WTC11 (cell line): ENCODE data around the gene EXOC3L4. TPM values are rescaled to one million over a fixed set of nuclear protein-coding genes. Genes with fewer than 3 reads are reported as not detected.

Experiments used
- ATAC-seq: fragments of 200-7000 bp; cut with Tn5 transposase; 2 replicates; pipeline ENCODE4 v1.10.0; 2021; ENCODE audit warnings: mild to moderate bottlenecking, moderate library complexity
- CTCF ChIA-PET: fragments of 300-600 bp; sonication (Branson Sonifier 250); formaldehyde crosslinking; loops from one replicate; lab custom pipeline; 2021; ENCODE audit warnings: antibody characterized with exemption; lab: Charles Lee
- POLR2A ChIA-PET: fragments of 350-600 bp; sonication (Branson Sonifier 250); formaldehyde crosslinking; loops from one replicate; lab custom pipeline; 2021; ENCODE audit warnings: antibody characterized with exemption; lab: Charles Lee
- DNase-seq: peaks from one replicate; pipeline ENCODE4 v3.0.0; 2021; ENCODE audit warnings: low spot score
- H3K27ac Mint-ChIP-seq: 2 replicates; pipeline ENCODE4 v1.8.0; 2021; ENCODE audit warnings: mixed read lengths
- H3K27me3 Mint-ChIP-seq: 2 replicates; pipeline ENCODE4 v1.8.0; 2021; ENCODE audit warnings: low read depth, mild to moderate bottlenecking, moderate library complexity, mixed read lengths
- H3K36me3 Mint-ChIP-seq: 2 replicates; pipeline ENCODE4 v1.8.0; 2021; ENCODE audit warnings: mixed read lengths
- H3K4me1 Mint-ChIP-seq: 2 replicates; pipeline ENCODE4 v1.8.0; 2022; ENCODE audit warnings: mixed read lengths
- H3K4me3 Mint-ChIP-seq: 2 replicates; pipeline ENCODE4 v1.8.0; 2021; ENCODE audit warnings: mild to moderate bottlenecking, moderate library complexity, mixed read lengths
- H3K9me3 Mint-ChIP-seq: 2 replicates; pipeline ENCODE4 v1.8.0; 2021; ENCODE audit warnings: mixed read lengths
- ARID4B ChIP-seq: sonication (generic); formaldehyde crosslinking; IDR thresholded peaks from 2 replicates; pipeline ENCODE4 v1.8.0; 2023; ENCODE audit warnings: missing genetic modification reagents, mild to moderate bottlenecking, borderline replicate concordance
- CREB1 ChIP-seq: sonication (generic); formaldehyde crosslinking; IDR thresholded peaks from 2 replicates; pipeline ENCODE4 v1.8.0; 2023; ENCODE audit warnings: mild to moderate bottlenecking, missing genetic modification reagents
- E2F1 ChIP-seq: sonication (generic); formaldehyde crosslinking; IDR thresholded peaks from 2 replicates; pipeline ENCODE4 v1.8.0; 2022; ENCODE audit warnings: mild to moderate bottlenecking, missing genetic modification reagents
- EMX1 ChIP-seq: fragments of 250-450 bp; sonication (Bioruptor Pico); IDR thresholded peaks from 2 replicates; pipeline ENCODE4 v1.8.0; 2021; ENCODE audit warnings: mild to moderate bottlenecking
- FOXP4 ChIP-seq: sonication (generic); formaldehyde crosslinking; IDR thresholded peaks from 2 replicates; pipeline ENCODE4 v1.8.0; 2022; ENCODE audit warnings: mild to moderate bottlenecking, missing genetic modification reagents
- GABPB1 ChIP-seq: sonication (generic); formaldehyde crosslinking; IDR thresholded peaks from 2 replicates; pipeline ENCODE4 v1.8.1; 2023; ENCODE audit warnings: mild to moderate bottlenecking, missing genetic modification reagents
- NFATC4 ChIP-seq: fragments of 250-450 bp; sonication (Bioruptor Pico); IDR thresholded peaks from 2 replicates; pipeline ENCODE4 v1.9.0; 2021; ENCODE audit warnings: mild to moderate bottlenecking
- RELA ChIP-seq: sonication (generic); formaldehyde crosslinking; IDR thresholded peaks from 2 replicates; pipeline ENCODE4 v1.8.1; 2022; ENCODE audit warnings: missing genetic modification reagents, mild to moderate bottlenecking, borderline replicate concordance
- SMAD3 ChIP-seq: sonication (generic); formaldehyde crosslinking; IDR thresholded peaks from 2 replicates; pipeline ENCODE4 v1.8.0; 2022; ENCODE audit warnings: missing genetic modification reagents, mild to moderate bottlenecking, borderline replicate concordance
- TP53 ChIP-seq: sonication (generic); formaldehyde crosslinking; IDR thresholded peaks from 2 replicates; pipeline ENCODE4 v1.8.1; 2023; ENCODE audit warnings: mild to moderate bottlenecking, missing genetic modification reagents
- USF1 ChIP-seq: sonication (generic); formaldehyde crosslinking; IDR thresholded peaks from 2 replicates; pipeline ENCODE4 v1.8.0; 2022; ENCODE audit warnings: mild to moderate bottlenecking, missing genetic modification reagents
- total RNA-seq: library from RNA; stranded (reverse); gene quantifications from 3 replicates; pipeline ENCODE4 v1.2.3, GENCODE V29; 2021

EXOC3L4 gene
- total RNA-seq, 1 experiment from 2014 or later = 0.42 TPM

DNA sequence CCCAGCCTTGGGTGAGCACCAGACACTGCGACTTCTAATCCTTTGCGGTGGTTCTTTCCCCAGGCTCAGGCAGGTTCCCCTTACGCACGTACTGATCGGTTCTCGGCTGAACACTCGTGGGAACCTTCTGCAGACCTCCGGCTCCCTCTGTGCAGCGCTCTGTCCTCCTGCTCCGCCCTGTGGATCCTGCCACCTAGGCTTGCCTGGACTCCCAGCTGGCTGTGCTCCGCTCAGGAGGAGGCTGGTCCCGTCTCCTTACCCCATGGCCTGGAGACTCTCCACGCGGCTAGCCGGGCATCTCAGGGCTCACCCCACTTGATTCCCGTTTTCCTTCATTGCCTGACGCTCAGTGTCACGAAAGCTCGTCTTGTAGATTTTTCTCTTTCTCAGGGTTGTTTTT is 63.4 kb downstream of the EXOC3L4 start:
- Mint-ChIP-seq H3K4me3 (no peak overlapping the region), H3K27ac (no peak overlapping the region; the same call in 1 of the 2 replicates), H3K27me3 (no peaks in the 10 kb centered on the region; the same call in 1 of the 2 replicates), H3K36me3 (no peaks in the 10 kb centered on the region), H3K9me3 (peaks cover 14% of the 10 kb centered on the region), H3K4me1 (0 out of 2 replicates have a peak, but pooled peaks cover 6% of the 10 kb centered on the region)
- ChIA-PET POLR2A (no interaction called here), CTCF (interaction anchor here (1.0 to 3.0 kb wide), 6 partner anchors 17 to 123 kb away, joined by 3 to 25 read pairs (median 5); partner anchors contain the start of gene TNFAIP2)
- ATAC-seq (no peak), DNase-seq (no peak)
- TF ChIP-seq SMAD3 (CRISPR knock-in tag) = no peak
- TF ChIP-seq E2F1 = no peak
- no peak for TF ChIP-seq CREB1 (CRISPR knock-in tag)
- no peak for TF ChIP-seq USF1 (CRISPR knock-in tag)
- TF ChIP-seq FOXP4 (CRISPR knock-in tag) = no peak

DNA sequence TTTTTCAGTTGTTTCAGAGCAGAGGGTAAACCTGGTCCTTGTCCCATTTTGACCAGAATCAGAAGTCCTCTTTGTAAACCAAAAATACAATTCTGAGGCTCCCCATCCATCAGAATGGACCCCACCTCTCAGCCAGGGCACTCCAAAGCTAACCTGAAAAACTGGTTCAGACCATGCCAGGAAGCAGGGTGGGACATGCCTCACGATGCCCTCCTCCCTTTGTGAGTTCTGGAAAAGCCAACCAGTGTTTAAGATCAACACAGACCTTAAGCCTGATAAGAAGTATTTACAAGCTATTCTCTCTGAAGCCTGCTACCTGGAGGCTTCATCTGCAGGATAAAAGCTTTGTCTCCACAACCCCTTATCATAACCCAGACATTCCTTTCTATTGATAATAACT is 64.2 kb downstream of the EXOC3L4 start:
- no peak overlapping the region for H3K4me3 Mint-ChIP-seq
- H3K27ac Mint-ChIP-seq = no peak overlapping the region
- ChIA-PET CTCF (interaction anchor here (1.0 to 1.6 kb wide), 2 partner anchors 35 to 95 kb away, joined by 3 to 5 read pairs; partner anchors contain the start of gene TNFAIP2), POLR2A (no interaction called here)
- 0 out of 2 replicates have a peak, but pooled peaks cover 6% of the 10 kb centered on the region for H3K4me1 Mint-ChIP-seq
- H3K36me3 Mint-ChIP-seq = no peaks in the 10 kb centered on the region
- TF ChIP-seq ARID4B (CRISPR knock-in tag) (no peak), GABPB1 (CRISPR knock-in tag) (no peak), RELA (no peak), EMX1 (CRISPR knock-in tag) (no peak), TP53 (no peak), FOXP4 (CRISPR knock-in tag) (no peak), NFATC4 (CRISPR knock-in tag) (no peak)
- no peak for ATAC-seq
- H3K27me3 Mint-ChIP-seq = peaks cover 4% of the 10 kb centered on the region; the same call in 1 of the 2 replicates
- peaks cover 15% of the 10 kb centered on the region for H3K9me3 Mint-ChIP-seq
- no peak for DNase-seq

Other genes starting within 250 kb of the EXOC3L4 start
- gene AMN, start 172.1 kb upstream of the EXOC3L4 start, total RNA-seq = 2.4 to 3.0 TPM (median 2.8 TPM) in 3 replicates
- gene CDC42BPB, start 37.2 kb upstream of the EXOC3L4 start, total RNA-seq = 87.1 to 96.9 TPM (median 87.3 TPM) in 3 replicates
- not detected in 3 replicates for gene LBHD2, start 10.5 kb upstream of the EXOC3L4 start, total RNA-seq
- gene TNFAIP2, start 28.7 kb downstream of the EXOC3L4 start, total RNA-seq = 19.6 to 25.2 TPM (median 24.1 TPM) in 3 replicates
- 224 to 282 TPM (median 236 TPM) in 3 replicates for gene EIF5, start 239.5 kb downstream of the EXOC3L4 start, total RNA-seq